HepG2 (cell line): ENCODE measurements around the gene MAP2K2. TPM values are rescaled to one million over a fixed set of nuclear protein-coding genes. Genes with fewer than 3 reads are reported as not detected.

ENCODE experiments used
- ATAC-seq: fragments of 200-7000 bp; cut with Tn5 transposase; 3 replicates; pipeline ENCODE4 v1.9.1; 2020; ENCODE audit warnings: mild to moderate bottlenecking, moderate library complexity
- BruUV-seq: library from RNA; stranded (reverse); fragments of 400-500 nt; replicated peaks from 2 replicates; lab custom pipeline; 2021; lab: Mats Ljungman, UMichigan
- CTCF ChIA-PET: fragments of 300-600 bp; formaldehyde crosslinking; extraction: SDS; loops from one replicate; lab custom pipeline; 2021; ENCODE audit warnings: low total read pairs, inconsistent platforms, low intra/inter-chr PET ratio; lab: Yijun Ruan, JAX
- POLR2A ChIA-PET: fragments of 350-600 bp; sonication (Branson Sonifier 250); formaldehyde crosslinking; loops from one replicate; lab custom pipeline; 2020; ENCODE audit warnings: antibody characterized with exemption, inconsistent platforms; lab: Yijun Ruan, JAX
- DNase-seq: peaks from one replicate; pipeline ENCODE4 v3.0.0-alpha.2; 2015; ENCODE audit warnings: low spot score
- FAIRE-seq: peaks from 3 replicates; lab custom pipeline; 2011; peaks lifted over from hg19 to GRCh38; lab: Jason Lieb, UNC
- H2AFZ ChIP-seq: one replicate; pipeline ENCODE4 v1.6.1; 2011; ENCODE audit warnings: low read length, inconsistent platforms
- H3K27ac ChIP-seq: fragments of 300-600 bp; 3 replicates; pipeline ENCODE4 v1.8.0; 2011; ENCODE audit warnings: mixed run types, mild to moderate bottlenecking, mixed read lengths, low read length, inconsistent platforms; ENCODE audit not compliant: insufficient read depth; ENCODE audit errors: extremely low read length
- H3K27me3 ChIP-seq, 2 experiments: fragments of 200-600 bp in 1 of 2; 2 replicates in 1 of 2; 3 replicates in 1 of 2; pipeline versions ENCODE4 v1.6.0 to v1.8.0; 2011; ENCODE audit warnings: low read length in 2 of 2, mild to moderate bottlenecking in 2 of 2, moderate library complexity in 2 of 2, inconsistent platforms in 1 of 2; ENCODE audit not compliant: insufficient read depth in 2 of 2, control insufficient read depth in 1 of 2
- H3K36me3 ChIP-seq, 2 experiments: fragments of 200-600 bp in 1 of 2; replicated peaks in 1 of 2; 2 replicates in 1 of 2; 3 replicates in 1 of 2; pipeline versions ENCODE4 v1.5.1 to v1.8.0; 2011; ENCODE audit warnings: low read length in 2 of 2, inconsistent platforms in 1 of 2; ENCODE audit not compliant: insufficient read depth in 2 of 2, control insufficient read depth in 1 of 2
- H3K4me1 ChIP-seq: 2 replicates; pipeline ENCODE4 v1.5.1; 2012; ENCODE audit warnings: low read length, inconsistent platforms; ENCODE audit not compliant: insufficient read depth
- H3K4me2 ChIP-seq: 2 replicates; pipeline ENCODE4 v1.6.0; 2011; ENCODE audit warnings: low read depth, low read length, inconsistent platforms
- H3K4me3 ChIP-seq, 3 experiments: fragments of 200-600 bp in 1 of 3; sonication (generic), shearing (Covaris generic) in 1 of 3; replicated peaks in 1 of 3; 2 replicates each; pipeline ENCODE4 v1.5.1; 2011 to 2016; ENCODE audit warnings: low read length in 3 of 3, inconsistent platforms in 2 of 3, low read depth in 2 of 3, mild to moderate bottlenecking in 2 of 3, control low read depth in 1 of 3, mixed read lengths in 1 of 3; ENCODE audit not compliant: insufficient read depth in 1 of 3
- H3K79me2 ChIP-seq: one replicate; pipeline ENCODE4 v1.6.1; 2011; ENCODE audit warnings: low read length, inconsistent platforms; ENCODE audit not compliant: insufficient read depth
- H3K9ac ChIP-seq: 2 replicates; pipeline ENCODE4 v1.6.0; 2011; ENCODE audit warnings: mild to moderate bottlenecking, low read depth, low read length, inconsistent platforms; ENCODE audit not compliant: insufficient read depth
- H3K9me3 ChIP-seq: 2 replicates; pipeline ENCODE4 v1.5.1; 2012; ENCODE audit warnings: mild to moderate bottlenecking, low read length
- H4K20me1 ChIP-seq: 2 replicates; pipeline ENCODE4 v1.6.0; 2011; ENCODE audit warnings: inconsistent platforms, mild to moderate bottlenecking, low read length, moderate library complexity; ENCODE audit not compliant: insufficient read depth
- BATF2 ChIP-seq: sonication (generic); formaldehyde crosslinking; IDR thresholded peaks from 2 replicates; pipeline ENCODE4 v1.8.0; 2022; ENCODE audit warnings: mild to moderate bottlenecking, missing genetic modification reagents, moderate library complexity
- HNF4A ChIP-seq: sonication (generic); formaldehyde crosslinking; IDR thresholded peaks from 2 replicates; pipeline ENCODE4 v1.4.0; 2020; ENCODE audit warnings: missing genetic modification reagents
- KMT2B ChIP-seq: IDR thresholded peaks from 2 replicates; pipeline ENCODE4 v1.6.1; 2016; ENCODE audit warnings: missing genetic modification reagents, missing compliant biosample characterization
- MAF1 ChIP-seq: sonication (generic); formaldehyde crosslinking; IDR thresholded peaks from 2 replicates; pipeline ENCODE4 v1.5.0; 2020; ENCODE audit warnings: missing genetic modification reagents, borderline replicate concordance
- MATR3 ChIP-seq: sonication (generic); formaldehyde crosslinking; IDR thresholded peaks from 2 replicates; pipeline ENCODE4 v1.4.0; 2020; ENCODE audit warnings: missing genetic modification reagents
- MEIS2 ChIP-seq: sonication (generic); formaldehyde crosslinking; IDR thresholded peaks from 2 replicates; pipeline ENCODE4 v1.9.0; 2021; ENCODE audit warnings: mild to moderate bottlenecking, missing genetic modification reagents
- SOX6 ChIP-seq, 2 experiments: fragments of 450-650 bp in 1 of 2; sonication (generic) in 1 of 2; formaldehyde crosslinking in 1 of 2; IDR thresholded peaks; 2 replicates each; pipeline versions ENCODE4 v1.4.0 to v1.6.1; 2017 to 2020; ENCODE audit warnings: antibody characterized with exemption in 1 of 2, mild to moderate bottlenecking in 1 of 2, missing genetic modification reagents in 1 of 2
- ZC3H4 ChIP-seq: sonication (generic); formaldehyde crosslinking; IDR thresholded peaks from 2 replicates; pipeline ENCODE4 v1.4.0; 2020; ENCODE audit warnings: missing genetic modification reagents, borderline replicate concordance
- ZFP90 ChIP-seq: sonication (generic); formaldehyde crosslinking; IDR thresholded peaks from 2 replicates; pipeline ENCODE4 v1.8.0; 2022; ENCODE audit warnings: missing genetic modification reagents, mild to moderate bottlenecking, inconsistent platforms, borderline replicate concordance
- ZNF207 ChIP-seq: fragments of 450-650 bp; IDR thresholded peaks from 2 replicates; pipeline ENCODE4 v1.6.1; 2016; ENCODE audit warnings: antibody characterized with exemption, borderline replicate concordance
- WGBS: methylation state at CpG from one replicate; pipeline ENCODE4 v1.1.6; 2017; ENCODE audit warnings: low lambda C conversion rate; 5-methylcytosine and 5-hydroxymethylcytosine counted together
- in situ Hi-C: cut with HindIII; loops from 2 replicates; pipeline ENCODE4 v1.10.0; 2017; ENCODE audit warnings: low pct_unique_long_range_greater_than_20kb; ENCODE audit not compliant: extremely low pct_ligation_motif_present
- intact Hi-C: fragments of 100-400 bp; cut with micrococcal nuclease; formaldehyde crosslinking; loops from one replicate; pipeline ENCODE4 v1.10.0; 2022; ENCODE audit not compliant: unreplicated experiment
- polyA plus RNA-seq, 8 experiments: library from polyadenylated mRNA; depleted of rRNA in 3 of 8; stranded (reverse) in 7 of 8; unstranded in 1 of 8; fragments of >200 nt; fragmentation: Illumina TruSeq in 4 of 8; extraction: Trizol in 4 of 8; gene quantifications; 2 replicates each; pipeline versions ENCODE4 v1.2.1 to v1.2.3, GENCODE V29; 2011 to 2016; ENCODE audit warnings: low read depth in 4 of 8, missing spikeins in 1 of 8, mixed read lengths in 1 of 8; ENCODE audit not compliant: insufficient read depth in 1 of 8
- total RNA-seq, 5 experiments: library from RNA; depleted of rRNA; stranded (reverse); fragments of >200 nt; fragmentation: Illumina TruSeq; extraction: Trizol; gene quantifications; 2 replicates each; pipeline ENCODE4 v1.2.3, GENCODE V29; 2016; ENCODE audit warnings: low read depth in 1 of 5
- TF ChIP-seq, protein P1 (sequence below): sonication (generic); formaldehyde crosslinking; IDR thresholded peaks from 2 replicates; pipeline ENCODE4 v1.4.0; 2020; ENCODE audit warnings: missing genetic modification reagents
- TF ChIP-seq, protein P2 (sequence below): sonication (generic); formaldehyde crosslinking; IDR thresholded peaks from 2 replicates; pipeline ENCODE4 v1.4.0; 2020; ENCODE audit warnings: low read depth, mild to moderate bottlenecking, missing genetic modification reagents

MAP2K2 gene
- total and polyA plus RNA-seq, 2 of the 13 experiments (the other 11 are each of a cell fraction or from before 2014, with no cell fraction given) = 70.3 to 80.9 TPM

DNA sequence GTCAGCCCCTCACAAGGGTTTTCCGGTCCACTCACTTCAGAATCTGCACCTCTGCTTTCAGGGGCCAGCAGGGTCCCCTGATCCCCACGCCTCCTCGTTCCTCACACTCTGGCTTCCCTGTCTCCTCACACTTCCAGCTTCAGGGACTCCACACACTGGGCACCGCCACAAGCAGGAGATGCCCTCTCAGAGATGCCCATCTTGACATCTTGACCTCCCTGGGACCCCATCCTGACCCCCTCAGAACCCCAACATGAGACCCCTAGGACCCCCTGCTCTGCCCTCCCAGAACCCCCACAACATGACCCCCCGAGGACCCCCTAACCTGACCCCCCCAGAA, 2.7 kb downstream of the MAP2K2 start:
- ATAC-seq (no peak), DNase-seq (no peak), FAIRE-seq (no peak)
- Histone ChIP-seq H2AFZ (no peak overlapping the region), H3K79me2 (peaks cover 14% of the 10 kb centered on the region), H3K9me3 (no peaks in the 10 kb centered on the region), H3K4me3 (no peak overlapping the region), H3K36me3 (peaks cover 5 to 11% of the 10 kb centered on the region in 2 experiments; a peak in 4 of 5 replicates), H3K27ac (no peak overlapping the region), H3K9ac (no peak overlapping the region), H3K27me3 (no peaks in the 10 kb centered on the region), H3K4me2 (no peak overlapping the region), H4K20me1 (0 out of 2 replicates have a peak, but pooled peaks cover 3% of the 10 kb centered on the region), H3K4me1 (peaks cover 16% of the 10 kb centered on the region)
- ChIA-PET CTCF (no interaction called here), POLR2A (no interaction called here)
- in situ Hi-C loops = no loop called here
- TF ChIP-seq MAF1 = no peak
- no peak for TF ChIP-seq MATR3 (CRISPR knock-in tag)
- TF ChIP-seq HNF4A (CRISPR knock-in tag) = no peak
- no peak for TF ChIP-seq ZC3H4 (CRISPR knock-in tag)
- TF ChIP-seq SOX6 (IDR thresholded peaks at IDR 0.05) = no peak
- TF ChIP-seq SOX6 (CRISPR knock-in tag; IDR thresholded peaks at IDR 0.05) = no peak
- no peak for TF ChIP-seq ZNF207
- no peak for TF ChIP-seq BATF2 (CRISPR knock-in tag)
- TF ChIP-seq MEIS2 (CRISPR knock-in tag) = no peak
- TF ChIP-seq ZFP90 (CRISPR knock-in tag) = no peak
- no peak for TF ChIP-seq KMT2B (CRISPR knock-in tag)
- TF ChIP-seq, protein P1, sequence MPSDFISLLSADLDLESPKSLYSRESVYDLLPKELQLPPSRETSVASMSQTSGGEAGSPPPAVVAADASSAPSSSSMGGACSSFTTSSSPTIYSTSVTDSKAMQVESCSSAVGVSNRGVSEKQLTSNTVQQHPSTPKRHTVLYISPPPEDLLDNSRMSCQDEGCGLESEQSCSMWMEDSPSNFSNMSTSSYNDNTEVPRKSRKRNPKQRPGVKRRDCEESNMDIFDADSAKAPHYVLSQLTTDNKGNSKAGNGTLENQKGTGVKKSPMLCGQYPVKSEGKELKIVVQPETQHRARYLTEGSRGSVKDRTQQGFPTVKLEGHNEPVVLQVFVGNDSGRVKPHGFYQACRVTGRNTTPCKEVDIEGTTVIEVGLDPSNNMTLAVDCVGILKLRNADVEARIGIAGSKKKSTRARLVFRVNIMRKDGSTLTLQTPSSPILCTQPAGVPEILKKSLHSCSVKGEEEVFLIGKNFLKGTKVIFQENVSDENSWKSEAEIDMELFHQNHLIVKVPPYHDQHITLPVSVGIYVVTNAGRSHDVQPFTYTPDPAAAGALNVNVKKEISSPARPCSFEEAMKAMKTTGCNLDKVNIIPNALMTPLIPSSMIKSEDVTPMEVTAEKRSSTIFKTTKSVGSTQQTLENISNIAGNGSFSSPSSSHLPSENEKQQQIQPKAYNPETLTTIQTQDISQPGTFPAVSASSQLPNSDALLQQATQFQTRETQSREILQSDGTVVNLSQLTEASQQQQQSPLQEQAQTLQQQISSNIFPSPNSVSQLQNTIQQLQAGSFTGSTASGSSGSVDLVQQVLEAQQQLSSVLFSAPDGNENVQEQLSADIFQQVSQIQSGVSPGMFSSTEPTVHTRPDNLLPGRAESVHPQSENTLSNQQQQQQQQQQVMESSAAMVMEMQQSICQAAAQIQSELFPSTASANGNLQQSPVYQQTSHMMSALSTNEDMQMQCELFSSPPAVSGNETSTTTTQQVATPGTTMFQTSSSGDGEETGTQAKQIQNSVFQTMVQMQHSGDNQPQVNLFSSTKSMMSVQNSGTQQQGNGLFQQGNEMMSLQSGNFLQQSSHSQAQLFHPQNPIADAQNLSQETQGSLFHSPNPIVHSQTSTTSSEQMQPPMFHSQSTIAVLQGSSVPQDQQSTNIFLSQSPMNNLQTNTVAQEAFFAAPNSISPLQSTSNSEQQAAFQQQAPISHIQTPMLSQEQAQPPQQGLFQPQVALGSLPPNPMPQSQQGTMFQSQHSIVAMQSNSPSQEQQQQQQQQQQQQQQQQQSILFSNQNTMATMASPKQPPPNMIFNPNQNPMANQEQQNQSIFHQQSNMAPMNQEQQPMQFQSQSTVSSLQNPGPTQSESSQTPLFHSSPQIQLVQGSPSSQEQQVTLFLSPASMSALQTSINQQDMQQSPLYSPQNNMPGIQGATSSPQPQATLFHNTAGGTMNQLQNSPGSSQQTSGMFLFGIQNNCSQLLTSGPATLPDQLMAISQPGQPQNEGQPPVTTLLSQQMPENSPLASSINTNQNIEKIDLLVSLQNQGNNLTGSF (CRISPR knock-in tag) = no peak
- TF ChIP-seq, protein P2, sequence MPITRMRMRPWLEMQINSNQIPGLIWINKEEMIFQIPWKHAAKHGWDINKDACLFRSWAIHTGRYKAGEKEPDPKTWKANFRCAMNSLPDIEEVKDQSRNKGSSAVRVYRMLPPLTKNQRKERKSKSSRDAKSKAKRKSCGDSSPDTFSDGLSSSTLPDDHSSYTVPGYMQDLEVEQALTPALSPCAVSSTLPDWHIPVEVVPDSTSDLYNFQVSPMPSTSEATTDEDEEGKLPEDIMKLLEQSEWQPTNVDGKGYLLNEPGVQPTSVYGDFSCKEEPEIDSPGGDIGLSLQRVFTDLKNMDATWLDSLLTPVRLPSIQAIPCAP (CRISPR knock-in tag) = no peak
- BruUV-seq = no TSS peak
- WGBS = 96% methylated on average over 5 of the region's 5 CpGs
- intact Hi-C loops = no loop called here
